Prostate gland (tissue), 2 donors: ENCODE measurements around the gene BCAN.

Experiments
- CTCF ChIP-seq, 4 experiments: fragments of 200-600 bp in 2 of 4; fragments of 450-650 bp in 2 of 4; sonication (generic) in 2 of 4; IDR thresholded peaks; 1 replicate in 3 of 4; 2 replicates in 1 of 4; pipeline ENCODE4 v1.5.1; 2016 to 2019; ENCODE audit warnings: antibody characterized with exemption in 4 of 4, mild to moderate bottlenecking in 2 of 4, moderate library complexity in 2 of 4
- POLR2A ChIP-seq: fragments of 450-650 bp; IDR thresholded peaks from one replicate; pipeline ENCODE4 v1.6.1; 2016; ENCODE audit warnings: antibody characterized with exemption, mild to moderate bottlenecking
- POLR2AphosphoS5 ChIP-seq: sonication (generic); formaldehyde crosslinking; IDR thresholded peaks from one replicate; pipeline ENCODE4 v1.6.1; 2017; ENCODE audit warnings: antibody characterized with exemption

DNA sequence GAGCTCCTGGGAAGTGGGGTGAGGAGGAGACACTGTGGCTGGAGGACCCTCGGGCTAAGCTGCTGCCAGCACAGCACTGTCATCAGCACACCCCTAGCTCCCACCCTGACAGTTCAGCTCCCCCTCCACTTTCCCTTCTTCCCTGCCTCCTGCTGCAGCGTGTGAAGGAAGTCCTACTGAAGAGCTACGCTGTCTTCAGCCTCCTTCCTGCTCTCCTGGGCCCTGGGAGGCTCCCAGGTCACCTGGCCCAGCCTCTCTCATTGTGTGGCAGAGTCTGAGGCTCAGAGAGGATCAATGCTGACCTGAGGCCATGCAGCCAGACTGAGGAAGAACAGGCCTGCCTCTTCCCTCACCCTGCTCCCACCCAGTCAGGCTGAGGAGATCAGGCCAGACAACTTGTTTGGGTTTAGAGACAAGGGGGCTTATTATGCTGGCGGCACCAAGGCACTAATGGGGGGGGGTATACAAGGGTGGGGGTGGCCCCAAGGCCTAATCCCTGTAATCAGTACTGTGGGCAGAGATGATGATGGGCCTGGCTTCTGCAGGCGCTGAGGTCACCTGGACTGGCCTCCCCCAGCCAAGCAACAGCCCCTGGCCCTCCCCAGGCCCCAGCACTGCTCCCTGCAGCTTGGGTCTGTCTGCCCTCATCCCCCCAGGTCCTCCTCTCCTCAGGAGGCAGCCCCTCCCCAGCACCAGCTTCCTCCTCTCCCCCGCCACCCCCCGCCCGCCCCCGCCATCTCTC lies 26.2 kb downstream of the BCAN start:
- TF ChIP-seq CTCF (IDR thresholded peaks at IDR 0.05), result no peak
- no peak for TF ChIP-seq POLR2A
- no peak for TF ChIP-seq POLR2AphosphoS5
